ENCODE measurements around the gene FNDC11. TPM values are rescaled to one million over a fixed set of nuclear protein-coding genes. Genes with fewer than 3 reads are reported as not detected.
"Not testable (repeated sequence)": the region's sequence is repeated elsewhere in the genome, so short reads cannot be mapped to it uniquely, and the experiment has no call there.

FNDC11 gene, protein sequence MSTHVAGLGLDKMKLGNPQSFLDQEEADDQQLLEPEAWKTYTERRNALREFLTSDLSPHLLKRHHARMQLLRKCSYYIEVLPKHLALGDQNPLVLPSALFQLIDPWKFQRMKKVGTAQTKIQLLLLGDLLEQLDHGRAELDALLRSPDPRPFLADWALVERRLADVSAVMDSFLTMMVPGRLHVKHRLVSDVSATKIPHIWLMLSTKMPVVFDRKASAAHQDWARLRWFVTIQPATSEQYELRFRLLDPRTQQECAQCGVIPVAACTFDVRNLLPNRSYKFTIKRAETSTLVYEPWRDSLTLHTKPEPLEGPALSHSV
- total RNA-seq: under 1 TPM; 0.14 to 0.35 TPM

DNA sequence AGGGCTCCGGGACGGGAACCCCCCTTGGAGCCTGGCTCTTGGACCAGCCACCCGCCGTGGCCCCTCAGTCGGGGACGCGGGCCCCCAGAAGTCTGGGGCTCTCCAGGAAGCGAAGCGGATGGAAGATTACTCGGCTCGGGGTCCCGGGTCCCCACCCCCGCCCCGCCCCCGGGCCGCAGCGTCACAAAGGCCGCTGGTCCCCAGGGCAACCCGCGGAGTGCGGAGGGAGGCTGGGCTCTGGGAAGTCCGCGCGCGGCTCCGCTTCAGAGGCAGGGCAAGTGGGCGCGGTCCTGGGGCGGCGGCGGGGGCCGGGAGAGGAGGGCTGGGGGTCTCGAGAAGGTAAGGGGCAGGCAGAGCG is at the start of gene FNDC11:
TSS of gene FNDC11 (plus strand) at position 227 of the 358 bp plus-strand sequence. CDS start 1,505 bp downstream, outside the sequence.
- CTCF ChIA-PET: interaction anchor here (1.5 kb wide), 2 partner anchors 9 to 311 kb away, joined by 3 to 4 read pairs; partner anchors contain the start of gene TPD52L2
- ATAC-seq (peak; percentile 13), DNase-seq (peak; percentile 60)
- Mint-ChIP-seq H3K27ac (peak within 1 kb of the TSS; percentile 86), H3K27me3 (peaks cover 20% of the 10 kb centered on the region), H3K9me3 (ENCODE audit: low read depth) (no peaks in the 10 kb centered on the region), H3K4me3 (peak within 1 kb of the TSS; percentile 38), H3K36me3 (peaks cover 7% of the 10 kb centered on the region), H3K4me1 (peaks cover 14% of the 10 kb centered on the region)

GRCh38 chr20:63504642-63505041 is 49.3 kb upstream of the FNDC11 start:
- no peak for ATAC-seq
- Mint-ChIP-seq H3K27me3 (peaks cover 32% of the 10 kb centered on the region), H3K4me3 (no peak overlapping the region), H3K27ac (no peak overlapping the region), H3K9me3 (ENCODE audit: low read depth) (no peaks in the 10 kb centered on the region), H3K4me1 (peaks cover 12% of the 10 kb centered on the region), H3K36me3 (no peaks in the 10 kb centered on the region)
- CTCF ChIA-PET: no interaction called here
- no peak for DNase-seq

DNA sequence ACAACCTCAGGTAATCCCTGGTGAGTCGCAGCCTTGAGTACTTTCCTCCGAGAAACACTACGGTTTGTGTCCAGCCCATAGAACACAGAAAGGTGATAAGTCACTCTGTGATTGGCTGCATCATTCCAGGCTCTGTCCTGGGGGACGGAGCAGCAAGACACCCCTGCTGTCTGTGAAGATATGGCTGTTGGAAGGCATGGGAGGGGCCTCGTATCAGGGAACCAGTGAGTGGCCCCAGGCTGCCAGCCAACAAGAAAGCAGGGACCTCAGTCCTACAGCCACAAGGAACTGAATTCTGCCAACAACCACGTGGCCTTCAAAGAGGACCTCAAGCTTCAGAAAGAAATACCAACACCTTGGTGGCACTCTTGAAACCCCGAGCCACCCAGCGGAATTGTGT is 48.7 kb upstream of the FNDC11 start:
- Mint-ChIP-seq H3K27me3 (peaks cover 34% of the 10 kb centered on the region), H3K9me3 (ENCODE audit: low read depth) (no peaks in the 10 kb centered on the region), H3K36me3 (no peaks in the 10 kb centered on the region), H3K4me3 (no peak overlapping the region), H3K27ac (no peak overlapping the region), H3K4me1 (peaks cover 12% of the 10 kb centered on the region)
- CTCF ChIA-PET: no interaction called here
- ATAC-seq (no peak), DNase-seq (no peak)

- CTCF ChIA-PET: interaction anchor here (0.8 kb wide), 1 partner anchor 10 kb away, joined by 6 read pairs; no protein-coding TSS in a partner anchor
- Mint-ChIP-seq H3K27ac (no peak overlapping the region), H3K4me1 (peaks cover 12% of the 10 kb centered on the region), H3K36me3 (no peaks in the 10 kb centered on the region), H3K27me3 (peaks cover 36% of the 10 kb centered on the region), H3K4me3 (no peak overlapping the region), H3K9me3 (ENCODE audit: low read depth) (no peaks in the 10 kb centered on the region)
- no peak for DNase-seq
- ATAC-seq: no peak
Observed at GRCh38 chr20:63505723-63506122, 48.2 kb upstream of the FNDC11 start.

DNA sequence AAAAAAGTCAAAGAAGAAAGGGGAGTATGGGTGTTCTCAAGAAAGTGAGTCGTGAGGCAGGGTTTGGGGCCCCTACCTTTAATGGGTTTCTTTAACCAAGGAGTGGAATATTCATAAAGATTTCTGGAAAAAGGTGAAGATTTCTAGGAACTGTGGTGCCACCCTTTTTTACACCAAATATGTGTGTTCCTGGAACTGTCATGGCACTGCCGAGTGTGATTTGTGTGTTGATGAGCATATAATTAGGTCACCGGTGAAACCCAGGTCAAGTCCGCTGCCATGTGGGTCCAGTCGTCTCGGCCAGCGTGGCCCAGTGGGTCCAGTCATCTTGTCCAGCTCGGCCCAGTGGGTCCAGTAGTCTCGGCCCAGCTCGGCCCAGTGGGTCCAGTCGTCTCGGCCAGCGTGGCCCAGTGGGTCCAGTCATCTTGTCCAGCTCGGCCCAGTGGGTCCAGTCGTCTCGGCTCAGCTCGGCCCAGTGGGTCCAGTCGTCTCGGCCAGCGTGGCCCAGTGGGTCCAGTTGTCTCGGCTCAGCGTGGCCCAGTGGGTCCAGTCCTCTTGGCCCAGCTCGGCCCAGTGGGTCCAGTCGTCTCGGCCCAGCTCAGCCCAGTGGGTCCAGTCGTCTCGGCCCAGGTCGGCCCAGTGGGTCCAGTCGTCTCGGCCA is 46.7 kb upstream of the FNDC11 start:
- CTCF ChIA-PET: interaction anchor here (1.6 kb wide), 1 partner anchor 11 kb away, joined by 7 read pairs; no protein-coding TSS in a partner anchor
- DNase-seq (no peak), ATAC-seq (no peak)
- H3K4me3 Mint-ChIP-seq: no peak overlapping the region
- peaks cover 12% of the 10 kb centered on the region for H3K4me1 Mint-ChIP-seq
- no peaks in the 10 kb centered on the region for H3K9me3 Mint-ChIP-seq (ENCODE audit: low read depth)
- H3K36me3 Mint-ChIP-seq: no peaks in the 10 kb centered on the region
- H3K27me3 Mint-ChIP-seq: peaks cover 40% of the 10 kb centered on the region
- H3K27ac Mint-ChIP-seq: no peak overlapping the region

- DNase-seq (no peak), ATAC-seq (no peak)
- H3K27ac Mint-ChIP-seq: no peak overlapping the region
- no peaks in the 10 kb centered on the region for H3K9me3 Mint-ChIP-seq (ENCODE audit: low read depth)
- H3K27me3 Mint-ChIP-seq: peaks cover 49% of the 10 kb centered on the region
- H3K4me3 Mint-ChIP-seq: no peak overlapping the region
- peaks cover 12% of the 10 kb centered on the region for H3K4me1 Mint-ChIP-seq
- CTCF ChIA-PET: interaction anchor here (0.8 to 1.6 kb wide), 2 partner anchors 12 to 29 kb away, joined by 3 to 7 read pairs; partner anchors contain the start of gene PTK6
- H3K36me3 Mint-ChIP-seq: no peaks in the 10 kb centered on the region
Observed at GRCh38 chr20:63508072-63508768, 45.7 kb upstream of the FNDC11 start.

DNA sequence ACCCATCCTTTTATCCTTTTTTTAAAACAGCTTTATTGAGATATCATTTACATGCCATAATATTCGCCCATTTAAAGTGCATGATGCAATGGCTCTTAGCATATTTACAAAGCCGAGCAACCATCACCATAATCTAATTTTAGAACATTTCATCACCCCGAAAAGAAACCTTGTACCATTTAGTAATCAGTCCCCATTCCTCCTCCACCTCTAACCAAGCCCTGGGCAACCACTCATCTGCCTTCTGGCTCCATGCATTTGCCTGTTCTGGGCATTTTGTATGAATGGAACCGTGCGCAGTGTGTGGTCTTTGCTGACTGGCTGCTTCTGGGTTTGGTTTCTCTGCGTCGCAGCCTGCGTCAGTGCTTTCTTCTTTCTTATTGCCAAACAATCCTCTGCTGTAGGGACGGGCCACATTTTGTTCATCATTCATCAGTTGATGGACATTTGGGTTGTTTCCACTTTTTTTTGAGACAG is 44.8 kb upstream of the FNDC11 start:
- Mint-ChIP-seq H3K4me1 (peaks cover 12% of the 10 kb centered on the region), H3K36me3 (no peaks in the 10 kb centered on the region), H3K27ac (no peak overlapping the region), H3K4me3 (no peak overlapping the region), H3K9me3 (ENCODE audit: low read depth) (no peaks in the 10 kb centered on the region), H3K27me3 (peaks cover 52% of the 10 kb centered on the region)
- no peak for DNase-seq
- no peak for ATAC-seq
- CTCF ChIA-PET: interaction anchor here (0.8 to 1.3 kb wide), 2 partner anchors 13 to 28 kb away, joined by 3 to 4 read pairs; partner anchors contain the start of gene PTK6

GRCh38 chr20:63513207-63513606 is 40.8 kb upstream of the FNDC11 start:
- peaks cover 2% of the 10 kb centered on the region for H3K36me3 Mint-ChIP-seq
- peaks cover 48% of the 10 kb centered on the region for H3K27me3 Mint-ChIP-seq
- no peak overlapping the region for H3K27ac Mint-ChIP-seq
- peaks cover under 1% of the 10 kb centered on the region for H3K4me1 Mint-ChIP-seq
- H3K9me3 Mint-ChIP-seq (ENCODE audit: low read depth): peaks cover 2% of the 10 kb centered on the region
- no peak for ATAC-seq
- CTCF ChIA-PET: no interaction called here
- no peak for DNase-seq
- no peak overlapping the region for H3K4me3 Mint-ChIP-seq

DNA sequence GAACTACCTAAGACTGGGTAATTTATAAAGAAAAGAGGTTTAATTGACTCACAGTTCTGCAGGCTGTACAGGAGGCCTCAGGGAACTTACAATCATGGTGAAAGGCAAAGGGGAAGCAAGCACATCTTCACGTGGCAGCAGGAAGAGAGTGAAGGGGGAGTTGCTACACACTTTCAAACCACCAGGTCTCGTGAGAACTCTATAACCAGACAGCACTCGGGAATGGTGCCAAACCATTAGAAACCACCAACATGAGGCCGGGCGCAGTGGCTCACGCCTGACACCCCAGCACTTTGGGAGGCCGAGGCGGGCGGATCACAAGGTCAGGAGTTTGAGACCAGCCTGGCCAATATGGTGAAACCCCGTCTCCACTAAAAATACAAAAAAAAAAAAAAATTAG is 39.4 kb upstream of the FNDC11 start:
- H3K4me3 Mint-ChIP-seq; H3K9me3 Mint-ChIP-seq (ENCODE audit: low read depth); DNase-seq; H3K36me3 Mint-ChIP-seq; H3K27ac Mint-ChIP-seq; ATAC-seq; H3K4me1 Mint-ChIP-seq; CTCF ChIA-PET: not testable (repeated sequence)
- H3K27me3 Mint-ChIP-seq: peaks cover 40% of the 10 kb centered on the region

DNA sequence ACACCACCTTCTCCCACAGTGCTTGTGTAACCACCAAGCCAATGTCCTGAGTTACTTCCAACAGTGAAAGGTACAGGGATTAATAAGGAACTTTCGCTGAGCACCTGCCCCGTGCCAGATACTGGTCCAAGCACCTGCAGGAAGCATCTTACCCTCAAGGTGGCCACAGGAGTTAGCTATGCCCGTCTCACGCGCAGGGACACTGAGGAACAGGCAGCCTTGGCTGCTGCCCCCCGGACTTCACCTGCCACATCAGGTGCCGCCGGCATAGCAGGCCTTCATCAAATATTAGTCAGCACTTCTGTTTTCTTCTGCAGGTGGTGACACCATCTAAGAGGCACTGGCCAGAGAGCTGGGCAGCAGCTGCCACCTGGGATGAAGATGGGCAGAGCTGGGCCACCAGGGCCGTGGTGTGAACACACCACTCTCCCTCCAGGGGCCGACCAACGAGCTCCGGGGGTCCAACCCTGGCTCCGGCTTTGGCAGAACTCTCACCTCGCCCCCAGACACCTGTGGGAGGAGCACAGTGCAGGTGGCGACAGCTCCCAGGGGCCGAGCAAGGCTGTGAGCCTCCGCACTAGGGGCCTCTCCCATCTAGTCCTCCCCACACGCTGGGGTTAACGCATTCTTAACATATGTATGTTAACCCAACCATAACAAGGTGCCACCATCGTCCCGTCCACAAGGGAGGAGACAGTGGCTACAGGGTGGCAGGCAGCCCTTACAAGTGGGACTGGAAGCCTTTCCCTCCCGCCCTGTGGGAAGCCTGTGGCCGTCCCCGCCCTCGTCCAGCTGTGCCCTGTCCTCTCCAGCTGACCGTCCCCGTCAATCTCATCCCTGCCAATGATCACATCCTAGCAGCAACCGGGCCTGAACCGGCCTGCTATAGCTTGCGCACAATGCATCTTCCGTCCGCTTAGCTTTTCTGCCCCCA is 36.3 kb upstream of the FNDC11 start:
- CTCF ChIA-PET: interaction anchor here (2.7 kb wide), 2 partner anchors 20 to 21 kb away, joined by 10 to 11 read pairs; partner anchors contain the start of gene PTK6
- Mint-ChIP-seq H3K4me1 (peaks cover 9% of the 10 kb centered on the region), H3K27me3 (peaks cover 20% of the 10 kb centered on the region), H3K9me3 (ENCODE audit: low read depth) (peaks cover 2% of the 10 kb centered on the region), H3K4me3 (no peak overlapping the region), H3K36me3 (peaks cover 14% of the 10 kb centered on the region), H3K27ac (no peak overlapping the region)
- DNase-seq: no peak
- no peak for ATAC-seq

DNA sequence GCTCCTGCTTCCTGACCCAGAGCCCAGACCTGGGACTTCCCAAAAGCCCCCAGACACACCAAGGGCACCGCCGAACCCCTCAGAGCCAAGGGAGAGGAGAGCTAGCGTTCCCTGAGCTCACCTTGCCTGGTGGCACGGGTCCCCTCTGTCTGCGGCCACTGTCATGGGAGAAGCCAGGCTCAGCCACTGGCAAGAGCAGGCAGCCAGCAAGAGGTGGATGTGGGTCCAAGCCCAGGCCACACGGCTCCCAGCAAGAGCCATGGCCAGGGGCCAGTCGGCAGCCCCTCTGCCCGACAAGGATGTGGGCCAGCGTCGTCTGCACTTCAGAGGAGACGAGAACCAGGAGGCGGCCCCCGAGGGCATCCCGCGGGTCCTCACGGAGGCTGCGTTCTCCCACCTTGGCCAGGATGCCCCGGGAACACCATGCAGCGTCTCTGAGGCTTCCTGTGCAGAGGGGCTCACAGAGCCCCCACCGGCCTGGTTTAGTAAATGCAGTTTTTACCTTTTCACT is 35.6 kb upstream of the FNDC11 start:
- peak overlapping the region; percentile 66 for H3K4me3 Mint-ChIP-seq
- CTCF ChIA-PET: interaction anchor here (2.7 kb wide), 2 partner anchors 19 to 22 kb away, joined by 10 to 11 read pairs; partner anchors contain the start of gene PTK6
- H3K36me3 Mint-ChIP-seq: peaks cover 21% of the 10 kb centered on the region
- H3K27me3 Mint-ChIP-seq: peaks cover 12% of the 10 kb centered on the region
- H3K27ac Mint-ChIP-seq: no peak overlapping the region
- H3K4me1 Mint-ChIP-seq: peaks cover 10% of the 10 kb centered on the region
- DNase-seq (no peak), ATAC-seq (no peak)
- peaks cover 2% of the 10 kb centered on the region for H3K9me3 Mint-ChIP-seq (ENCODE audit: low read depth)

- H3K27me3 Mint-ChIP-seq: peaks cover 6% of the 10 kb centered on the region
- peaks cover 4% of the 10 kb centered on the region for H3K9me3 Mint-ChIP-seq (ENCODE audit: low read depth)
- H3K4me1 Mint-ChIP-seq: peaks cover 10% of the 10 kb centered on the region
- no peak for DNase-seq
- CTCF ChIA-PET: interaction anchor here (2.7 kb wide), 2 partner anchors 19 to 23 kb away, joined by 10 to 11 read pairs; partner anchors contain the start of gene PTK6
- H3K36me3 Mint-ChIP-seq: peaks cover 27% of the 10 kb centered on the region
- peak overlapping the region; percentile 66 for H3K4me3 Mint-ChIP-seq
- H3K27ac Mint-ChIP-seq: peak overlapping the region; percentile 66
- ATAC-seq: no peak
Observed at GRCh38 chr20:63518946-63519667, 34.9 kb upstream of the FNDC11 start.
